GM21447 (cell line): ENCODE data around the gene CDK5.
"Not testable (repeated sequence)": the region's sequence is repeated elsewhere in the genome, so short reads cannot be mapped to it uniquely, and the experiment has no call there.

ENCODE experiments used
- ATAC-seq: cut with Tn5 transposase; IDR thresholded peaks from one replicate; pipeline ENCODE4 v1.9.1; 2021; ENCODE audit not compliant: unreplicated experiment

CDK5 gene

DNA sequence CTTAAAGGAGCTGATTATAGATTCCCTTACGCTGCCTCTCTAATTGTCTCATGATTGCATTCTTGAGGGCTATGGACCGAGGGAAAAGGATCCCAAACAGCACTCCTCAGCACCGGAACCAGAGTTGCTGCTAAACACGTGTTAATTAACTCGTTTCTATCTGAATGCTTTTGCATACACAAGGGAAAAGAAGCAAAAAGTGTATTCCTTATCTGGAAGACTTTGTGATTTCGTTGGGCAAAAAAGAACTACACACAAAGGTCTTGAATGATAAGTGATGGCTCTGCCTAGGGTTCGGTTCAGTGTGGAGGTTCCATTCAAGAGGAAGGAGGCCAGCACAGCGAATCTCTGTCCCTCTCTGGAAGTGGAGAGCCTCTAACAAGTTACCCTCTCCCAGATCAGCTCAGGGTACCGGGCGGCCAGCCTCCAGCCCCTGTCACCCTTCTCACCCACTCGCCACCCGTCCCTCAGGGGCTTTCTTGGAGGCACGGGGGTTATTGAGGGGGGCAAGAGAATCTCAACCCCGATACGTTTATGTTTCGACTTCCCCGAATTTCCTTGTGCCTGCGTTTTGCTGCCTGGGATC is 1.2 kb upstream of the CDK5 start:
- ATAC-seq = no peak

DNA sequence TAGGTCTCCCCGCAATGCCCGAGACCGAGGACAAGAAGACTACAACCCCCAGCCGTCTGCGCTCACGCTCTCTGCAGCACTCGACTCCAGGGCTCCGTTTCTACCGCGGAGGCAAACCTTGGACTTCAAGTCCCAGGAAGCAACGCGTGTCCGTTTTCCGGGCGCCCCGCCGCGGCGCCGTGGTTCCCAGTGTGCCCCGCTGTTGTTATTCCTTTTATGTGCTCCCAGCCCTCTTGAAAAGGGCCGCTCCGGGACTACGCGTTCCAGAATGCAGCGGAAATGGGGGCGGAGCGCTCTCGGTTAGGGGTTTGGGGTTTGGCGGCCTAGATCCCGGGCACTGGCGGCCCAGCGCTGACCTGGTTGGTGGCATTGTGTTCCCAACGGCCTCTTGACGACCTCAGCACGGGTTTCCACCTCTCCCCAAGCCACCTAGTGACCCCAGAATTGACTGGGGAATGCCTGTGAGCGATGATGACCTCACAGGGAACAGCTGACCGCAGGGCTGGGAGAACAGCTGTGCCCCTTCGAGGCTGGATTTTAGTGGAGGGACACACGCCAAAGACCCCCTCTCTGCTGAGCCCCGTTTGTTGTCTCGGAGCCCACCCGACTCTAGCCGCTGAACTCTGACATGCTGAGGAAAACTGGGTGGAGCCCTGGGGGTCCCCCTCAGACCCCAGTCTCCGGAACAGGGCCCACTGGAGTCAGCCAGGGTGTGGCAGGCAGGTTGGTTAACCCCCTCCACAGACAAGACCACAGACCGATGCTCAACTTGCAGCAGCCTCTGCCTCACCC is 488 bp upstream of the CDK5 start:
- ATAC-seq = peak; percentile 82

DNA sequence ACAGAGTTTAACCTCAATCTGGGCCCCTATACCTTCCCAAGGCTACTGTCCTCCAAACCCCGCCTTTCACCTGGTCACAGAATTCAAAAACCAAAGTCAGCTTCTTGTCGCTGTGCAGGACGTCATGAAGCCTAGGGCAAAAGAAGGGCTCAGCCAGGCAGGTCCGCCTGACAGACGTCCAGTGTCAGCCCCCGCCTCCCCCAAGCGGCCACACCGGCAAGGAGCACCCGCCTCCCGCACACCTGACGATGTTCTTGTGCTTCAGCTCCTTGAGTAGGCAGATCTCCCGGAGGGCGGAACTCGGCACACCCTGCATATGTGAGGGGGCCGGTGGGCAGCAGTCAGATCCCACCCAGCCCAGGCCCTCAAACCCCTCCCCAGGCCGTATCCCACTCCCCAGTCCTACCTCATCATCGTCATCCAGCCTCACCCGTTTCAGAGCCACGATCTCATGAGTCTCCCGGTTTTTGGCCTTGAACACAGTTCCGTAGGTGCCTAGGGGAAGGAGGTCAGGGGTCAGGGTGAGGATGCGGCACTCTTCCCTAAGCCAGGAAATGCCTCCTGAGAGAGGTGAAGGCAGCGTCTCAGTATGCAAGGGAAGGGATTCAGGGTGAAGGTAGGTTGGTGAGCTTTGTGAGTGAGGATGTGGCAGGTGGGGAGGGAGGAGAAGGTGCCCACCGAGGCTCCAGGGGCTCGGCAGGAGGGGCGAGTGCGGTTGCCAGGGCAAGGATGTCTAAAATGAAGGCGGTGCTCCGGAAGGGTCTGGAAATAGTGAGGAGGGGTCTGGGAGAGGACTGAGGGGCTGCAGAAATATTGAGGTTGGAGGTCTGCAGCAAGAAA is 811 bp downstream of the CDK5 start:
- no peak for ATAC-seq

DNA sequence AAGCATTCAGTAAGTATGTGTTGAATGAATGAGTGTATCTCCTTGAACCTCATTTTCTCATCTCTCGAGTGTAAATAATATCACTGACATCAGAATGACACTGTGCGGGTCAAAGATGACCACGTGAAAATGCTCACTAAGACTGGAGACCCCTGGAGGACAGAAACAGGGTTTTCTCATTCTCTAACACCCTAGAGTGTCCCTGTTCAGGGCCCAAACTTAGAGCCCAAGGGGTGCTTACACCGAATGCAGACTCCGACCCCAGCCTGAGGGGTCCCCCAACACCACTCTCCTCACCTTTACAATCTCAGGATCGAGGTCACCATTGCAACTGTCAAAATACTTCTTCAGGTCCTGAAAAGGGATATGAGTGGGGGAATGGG is 1.4 kb downstream of the CDK5 start:
- ATAC-seq = no peak

DNA sequence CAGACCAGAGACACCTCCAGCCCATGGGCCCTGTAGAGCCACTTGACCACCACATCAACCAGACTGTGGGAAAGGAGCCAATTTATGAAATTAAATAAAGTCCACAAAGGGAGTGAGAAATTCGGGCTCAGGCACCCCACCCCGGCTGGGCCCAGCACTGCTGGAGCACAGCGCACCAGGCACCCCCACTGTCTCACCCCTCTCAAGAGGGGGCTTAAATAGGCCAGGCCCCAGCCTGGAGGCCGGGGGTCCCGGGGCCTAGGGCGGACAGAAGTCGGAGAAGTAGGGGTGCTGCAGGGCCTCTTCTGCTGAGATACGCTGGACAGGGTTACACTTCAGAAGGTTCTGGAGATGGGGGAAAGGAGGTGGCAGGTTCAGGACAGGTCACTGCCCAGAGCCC is 3.9 kb downstream of the CDK5 start:
- ATAC-seq = no peak

DNA sequence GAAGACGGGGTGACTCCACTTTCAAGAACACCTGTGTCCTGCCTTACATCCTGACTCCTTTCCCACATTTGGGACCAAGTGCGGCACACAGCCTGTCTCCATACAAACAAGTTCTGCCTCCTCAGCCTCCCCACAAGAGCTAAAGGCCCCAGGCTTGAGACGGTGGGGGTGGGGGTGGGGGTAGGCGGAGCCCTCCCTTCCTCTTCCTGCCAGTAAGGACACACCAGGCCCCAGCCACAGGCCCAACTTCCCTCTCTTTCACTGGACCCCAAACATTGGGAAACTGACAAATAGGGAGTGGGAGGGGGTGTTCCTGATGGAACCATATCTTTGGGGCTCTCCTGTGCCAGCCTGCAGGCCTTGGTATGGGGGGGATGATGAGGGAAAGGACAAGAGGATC is 4.6 kb downstream of the CDK5 start:
- ATAC-seq = no peak

DNA sequence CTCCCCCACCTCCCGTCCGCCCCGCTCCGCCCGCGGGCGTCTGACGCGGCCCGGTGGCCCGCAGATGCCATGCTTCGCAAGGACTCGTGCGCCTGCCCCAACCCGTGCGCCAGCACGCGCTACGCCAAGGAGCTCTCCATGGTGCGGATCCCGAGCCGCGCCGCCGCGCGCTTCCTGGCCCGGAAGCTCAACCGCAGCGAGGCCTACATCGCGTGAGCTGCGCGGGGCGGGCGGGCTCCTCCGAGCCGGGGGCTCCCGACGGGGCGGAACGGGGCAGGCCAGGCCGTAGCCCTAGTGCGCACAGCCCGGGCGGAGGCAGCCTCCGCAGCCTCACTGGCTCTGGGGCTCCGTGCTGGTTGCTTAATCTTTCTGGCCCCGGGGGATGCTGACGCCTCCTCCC is 6.6 kb downstream of the CDK5 start:
- ATAC-seq = no peak

DNA sequence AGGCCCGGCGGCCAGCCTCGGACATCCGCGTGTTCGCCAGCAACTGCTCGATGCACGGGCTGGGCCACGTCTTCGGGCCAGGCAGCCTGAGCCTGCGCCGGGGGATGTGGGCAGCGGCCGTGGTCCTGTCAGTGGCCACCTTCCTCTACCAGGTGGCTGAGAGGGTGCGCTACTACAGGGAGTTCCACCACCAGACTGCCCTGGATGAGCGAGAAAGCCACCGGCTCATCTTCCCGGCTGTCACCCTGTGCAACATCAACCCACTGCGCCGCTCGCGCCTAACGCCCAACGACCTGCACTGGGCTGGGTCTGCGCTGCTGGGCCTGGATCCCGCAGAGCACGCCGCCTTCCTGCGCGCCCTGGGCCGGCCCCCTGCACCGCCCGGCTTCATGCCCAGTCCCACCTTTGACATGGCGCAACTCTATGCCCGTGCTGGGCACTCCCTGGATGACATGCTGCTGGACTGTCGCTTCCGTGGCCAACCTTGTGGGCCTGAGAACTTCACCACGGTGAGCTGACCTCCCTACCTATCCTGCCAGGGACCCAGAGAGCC is 8.7 kb downstream of the CDK5 start:
- ATAC-seq = no peak

DNA sequence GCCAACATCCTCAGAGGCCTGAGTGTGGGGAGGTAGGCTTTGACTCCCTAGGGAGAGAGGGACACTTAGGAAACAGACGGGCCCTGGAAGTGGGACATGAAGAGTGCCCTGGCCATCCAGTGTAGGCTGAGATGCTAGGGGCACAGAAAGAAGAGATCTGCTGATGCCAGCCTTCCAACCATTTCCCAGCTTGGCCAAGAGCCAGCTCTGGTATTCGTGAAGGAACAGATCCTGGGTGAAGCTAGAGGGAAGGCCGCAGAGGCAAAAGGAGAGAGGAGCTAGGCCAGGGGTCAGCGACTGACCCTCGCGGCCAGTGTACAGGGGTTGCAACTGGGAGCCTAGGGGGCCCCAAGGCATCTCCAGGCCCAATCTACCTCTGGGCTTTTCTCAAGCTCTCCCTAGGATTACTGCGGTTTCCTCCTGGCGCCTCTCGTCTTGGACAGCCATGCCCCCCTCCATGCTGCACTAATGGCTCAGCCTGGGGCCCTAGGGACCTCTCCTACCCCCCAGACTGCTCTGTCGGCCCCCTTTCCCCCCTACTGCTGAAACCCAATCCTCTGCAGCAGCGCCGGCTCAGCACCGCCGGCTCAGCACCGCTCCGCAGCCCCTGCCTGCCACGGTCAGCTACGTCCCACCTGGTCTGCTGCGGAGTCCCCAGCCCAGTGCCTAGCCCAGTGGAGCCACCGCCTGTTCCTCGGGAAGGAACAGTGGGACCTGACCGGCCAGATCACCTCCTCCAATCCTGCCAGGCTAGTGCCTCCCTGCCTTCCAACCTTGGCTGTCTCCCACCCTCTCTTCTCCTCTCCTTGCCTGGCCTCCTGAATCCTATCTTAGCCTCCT is 9.5 kb downstream of the CDK5 start, which contains the start of gene ASIC3:
ASIC3 (plus strand) TSS at position 556 of the 840 bp plus-strand sequence. CDS start 355 bp downstream, outside the sequence.
- no peak for ATAC-seq

DNA sequence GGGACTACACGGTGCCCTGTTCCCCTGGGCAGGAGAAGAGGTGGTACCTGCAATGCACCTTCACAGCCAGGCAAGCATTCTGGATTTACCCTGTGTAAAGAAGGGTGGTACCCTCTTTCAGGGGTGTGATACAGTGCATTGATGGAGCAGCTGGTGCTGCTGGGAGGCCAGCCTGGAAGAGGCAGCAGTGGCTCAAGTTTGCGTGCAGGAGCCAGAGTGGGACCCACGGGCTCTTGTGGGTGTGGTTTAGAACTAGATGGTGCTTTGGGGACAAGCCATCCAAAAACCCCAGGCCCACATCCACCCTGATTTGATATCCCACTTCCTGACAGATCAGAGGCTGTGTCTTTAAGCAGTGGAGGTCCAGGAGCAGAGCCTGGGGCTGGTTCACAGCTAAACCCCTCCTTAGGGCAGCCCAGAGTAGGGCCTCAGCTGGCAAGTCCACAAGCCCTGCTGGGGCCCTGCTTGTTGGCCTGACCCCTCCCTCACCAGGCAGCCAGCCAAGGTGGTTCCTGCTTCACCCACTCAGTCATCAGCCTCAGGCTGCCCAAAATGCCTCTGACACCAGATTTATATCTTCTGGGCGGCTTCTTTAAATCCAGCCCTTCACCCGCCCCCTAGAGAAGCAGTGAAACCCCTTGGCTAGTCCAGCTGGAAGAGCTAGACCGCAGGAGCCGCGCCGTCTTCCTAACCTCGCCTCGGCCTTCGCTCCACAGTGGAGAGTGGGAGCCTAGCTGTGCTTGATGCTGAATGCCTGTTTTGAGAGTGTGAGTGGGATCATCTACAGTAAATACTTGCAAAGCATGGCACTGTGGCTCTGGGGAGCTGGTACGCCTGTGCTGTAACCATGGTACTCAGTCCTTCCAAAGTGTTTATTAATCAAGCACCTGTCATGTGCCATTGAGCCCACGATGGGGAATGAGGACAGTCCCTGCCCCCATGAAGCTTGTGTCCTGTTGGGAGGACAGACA is 10.8 kb downstream of the CDK5 start:
- no peak for ATAC-seq

DNA sequence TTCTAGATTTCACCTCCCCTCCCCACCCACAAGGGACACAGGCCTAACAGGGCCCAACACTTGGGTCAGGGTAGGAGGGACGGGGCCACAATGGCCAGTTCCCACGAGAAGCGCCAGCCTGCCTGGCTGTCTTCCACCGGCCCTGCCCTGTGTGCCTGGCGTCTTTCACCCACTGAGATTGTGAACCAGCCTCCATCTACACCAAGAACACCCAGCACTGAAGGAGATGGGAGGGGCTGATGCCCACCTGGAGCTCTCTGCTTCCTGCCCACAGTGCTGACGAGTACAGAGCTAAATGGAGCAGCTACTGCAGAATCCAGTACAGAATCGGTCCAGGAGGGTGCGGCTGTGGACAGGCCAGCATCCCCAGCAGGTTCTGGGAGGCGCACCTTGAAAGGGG is 11.7 kb downstream of the CDK5 start:
- ATAC-seq = no peak

DNA sequence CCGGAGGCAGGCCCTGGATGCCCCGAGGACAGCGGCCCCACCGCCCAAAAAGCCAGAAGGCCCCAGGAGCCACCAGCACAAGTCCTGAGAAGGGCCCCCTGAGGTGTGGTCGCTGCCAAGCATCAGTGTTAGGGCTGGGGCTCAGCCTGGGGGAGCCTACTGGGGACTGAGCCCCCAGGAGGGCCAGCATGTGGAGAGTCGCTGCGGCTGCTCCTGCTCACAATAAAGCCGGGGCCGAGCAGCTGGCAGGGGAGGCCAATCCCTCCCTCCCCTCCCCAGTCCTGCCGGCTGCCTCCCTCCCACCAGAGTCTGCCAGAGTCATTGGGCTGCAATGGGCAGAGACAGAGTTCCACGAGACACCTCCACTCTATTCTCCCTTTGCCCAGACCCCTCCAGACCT is 12.4 kb downstream of the CDK5 start:
- no peak for ATAC-seq

DNA sequence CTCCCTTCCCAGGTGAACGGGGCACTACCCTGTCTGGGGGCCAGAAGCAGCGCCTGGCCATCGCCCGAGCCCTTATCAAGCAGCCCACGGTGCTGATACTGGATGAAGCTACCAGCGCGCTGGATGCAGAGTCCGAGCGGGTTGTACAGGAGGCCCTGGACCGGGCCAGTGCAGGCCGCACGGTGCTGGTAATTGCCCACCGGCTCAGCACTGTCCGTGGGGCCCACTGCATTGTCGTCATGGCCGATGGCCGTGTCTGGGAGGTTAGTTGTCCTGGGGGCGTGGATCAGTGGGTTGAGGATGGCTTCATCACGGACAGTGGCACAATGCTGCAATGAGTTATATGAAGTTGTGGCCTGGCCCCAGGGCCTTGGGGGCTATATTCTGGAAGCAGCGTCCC is 13.7 kb downstream of the CDK5 start:
- no peak for ATAC-seq

DNA sequence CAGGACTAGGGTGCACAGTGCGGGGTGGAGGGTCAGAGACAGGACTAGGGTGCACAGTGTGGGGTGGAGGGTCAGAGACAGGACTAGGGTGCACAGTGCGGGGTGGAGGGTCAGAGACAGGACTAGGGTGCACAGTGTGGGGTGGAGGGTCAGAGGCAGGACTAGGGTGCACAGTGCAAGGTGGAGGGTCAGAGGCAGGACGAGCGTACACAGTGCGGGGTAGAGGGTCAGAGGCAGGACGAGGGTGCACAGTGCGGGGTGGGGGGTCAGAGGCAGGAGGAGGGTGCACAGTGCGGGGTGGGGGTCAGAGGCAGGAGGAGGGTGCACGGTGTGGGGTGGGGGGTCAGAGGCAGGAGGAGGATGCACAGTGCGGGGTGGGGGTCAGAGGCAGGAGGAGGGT is 14.2 kb downstream of the CDK5 start:
- ATAC-seq = not testable (repeated sequence)

DNA sequence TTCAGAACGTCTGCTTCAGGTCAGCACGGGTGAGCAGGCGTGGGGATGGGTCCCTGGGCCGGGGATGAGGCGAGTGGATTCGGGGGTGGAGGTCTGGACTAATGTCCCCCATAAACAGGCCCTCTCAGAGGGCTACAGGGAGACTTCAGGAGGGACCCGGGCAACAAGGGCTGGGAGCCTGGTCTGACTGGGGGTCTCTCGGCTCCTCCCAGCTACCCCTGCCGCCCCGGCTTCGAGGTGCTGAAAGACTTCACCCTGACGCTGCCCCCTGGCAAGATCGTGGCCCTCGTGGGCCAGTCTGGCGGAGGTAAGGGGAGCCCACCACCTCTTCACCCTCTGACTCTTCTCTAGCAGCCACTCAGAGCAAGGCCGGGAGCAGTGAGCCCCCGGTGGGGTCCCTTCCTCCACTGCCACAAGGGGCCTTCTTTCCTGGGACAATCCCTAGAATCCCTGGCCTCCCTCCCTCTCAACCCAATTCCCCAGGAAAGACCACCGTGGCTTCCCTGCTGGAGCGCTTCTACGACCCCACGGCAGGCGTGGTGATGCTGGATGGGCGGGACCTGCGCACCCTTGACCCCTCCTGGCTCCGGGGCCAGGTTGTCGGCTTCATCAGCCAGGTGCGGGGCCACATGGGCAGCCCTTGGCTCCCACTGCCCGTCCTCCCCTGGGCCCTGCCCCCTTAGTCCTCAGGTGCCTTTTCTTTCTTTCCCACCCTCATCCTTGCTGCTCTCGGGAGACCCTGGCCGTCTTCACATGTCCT is 16.9 kb downstream of the CDK5 start:
- no peak for ATAC-seq

DNA sequence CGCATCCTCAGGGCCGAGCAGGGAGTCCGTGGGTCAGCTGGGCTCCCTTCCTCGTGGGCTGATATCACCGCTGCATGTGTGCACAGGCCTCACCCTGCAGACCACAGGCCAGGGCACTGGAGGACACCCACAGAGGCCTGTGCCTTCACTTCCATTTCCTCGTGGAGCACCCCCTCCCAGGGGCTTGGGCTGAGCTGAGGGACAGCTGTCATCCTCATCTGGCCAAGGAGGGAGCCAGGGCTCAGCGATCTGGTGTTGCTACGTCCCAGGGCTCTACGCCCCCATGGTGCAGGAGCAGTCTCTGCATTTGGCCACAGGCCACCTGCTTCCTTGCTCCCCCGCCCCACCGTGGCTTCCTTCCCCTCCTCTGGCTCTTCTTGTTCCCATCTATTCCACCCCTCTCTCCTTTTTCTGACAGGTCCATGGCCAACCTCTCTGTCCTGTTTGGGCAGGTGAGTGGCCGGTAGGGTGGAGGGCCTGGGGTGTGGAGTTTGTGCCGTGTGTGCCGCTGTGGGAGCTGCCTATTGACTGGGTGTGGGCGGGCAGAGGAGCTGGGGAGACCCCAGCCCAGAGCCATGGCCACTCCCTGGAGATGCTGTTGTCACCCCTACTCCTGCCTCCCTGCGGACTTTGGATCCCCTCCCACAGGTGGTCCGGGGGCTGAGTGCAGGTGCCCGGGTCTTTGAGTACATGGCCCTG is 17.7 kb downstream of the CDK5 start:
- ATAC-seq = no peak

DNA sequence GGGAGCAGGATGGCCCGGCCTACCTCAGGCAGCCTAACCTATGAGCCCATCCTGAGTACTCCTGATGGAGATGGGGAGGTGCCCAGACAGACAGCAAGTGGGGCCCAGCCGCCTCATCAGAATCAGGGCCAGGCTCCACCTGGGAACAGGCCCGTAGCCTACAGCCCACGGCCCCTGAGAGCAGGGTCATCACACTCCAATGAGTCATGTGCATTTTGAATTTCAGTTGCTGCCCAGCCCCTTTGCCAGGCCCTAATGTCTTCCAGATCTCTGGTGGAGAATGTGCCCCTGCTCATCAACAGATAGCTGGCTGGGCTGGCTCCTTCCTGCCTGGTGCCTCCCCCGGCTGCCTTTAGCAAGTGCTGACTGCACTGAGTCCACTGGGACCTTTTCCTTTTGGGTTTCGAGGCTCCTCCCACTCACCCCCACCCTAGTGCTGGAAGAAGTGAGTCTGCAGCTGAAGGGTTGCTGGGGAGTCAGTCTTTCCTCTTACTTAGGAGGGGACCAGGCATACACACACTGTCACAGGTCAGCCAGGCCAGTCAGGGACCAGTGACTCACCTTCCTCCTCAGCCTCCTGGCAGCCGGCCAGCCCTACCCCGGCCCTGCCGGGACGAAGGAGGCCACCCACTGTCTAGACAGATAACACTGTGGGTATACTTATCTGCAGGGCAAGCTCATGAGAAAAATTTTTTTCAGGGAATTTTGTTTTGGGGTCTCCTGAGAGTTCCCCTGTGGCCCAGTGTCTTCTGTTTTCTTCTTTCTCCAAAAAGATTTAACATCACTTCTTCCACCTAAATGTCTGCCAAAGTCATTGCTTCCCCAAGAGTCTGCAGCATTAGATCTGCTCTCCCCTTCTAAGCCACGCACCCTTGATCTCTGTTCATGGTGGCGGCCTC is 18.5 kb downstream of the CDK5 start:
- ATAC-seq = peak; percentile 53
